ENCODE results near the gene KRT6A.
"Not testable (repeated sequence)": the region's sequence is repeated elsewhere in the genome, so short reads cannot be mapped to it uniquely, and the experiment has no call there.

KRT6A gene

DNA sequence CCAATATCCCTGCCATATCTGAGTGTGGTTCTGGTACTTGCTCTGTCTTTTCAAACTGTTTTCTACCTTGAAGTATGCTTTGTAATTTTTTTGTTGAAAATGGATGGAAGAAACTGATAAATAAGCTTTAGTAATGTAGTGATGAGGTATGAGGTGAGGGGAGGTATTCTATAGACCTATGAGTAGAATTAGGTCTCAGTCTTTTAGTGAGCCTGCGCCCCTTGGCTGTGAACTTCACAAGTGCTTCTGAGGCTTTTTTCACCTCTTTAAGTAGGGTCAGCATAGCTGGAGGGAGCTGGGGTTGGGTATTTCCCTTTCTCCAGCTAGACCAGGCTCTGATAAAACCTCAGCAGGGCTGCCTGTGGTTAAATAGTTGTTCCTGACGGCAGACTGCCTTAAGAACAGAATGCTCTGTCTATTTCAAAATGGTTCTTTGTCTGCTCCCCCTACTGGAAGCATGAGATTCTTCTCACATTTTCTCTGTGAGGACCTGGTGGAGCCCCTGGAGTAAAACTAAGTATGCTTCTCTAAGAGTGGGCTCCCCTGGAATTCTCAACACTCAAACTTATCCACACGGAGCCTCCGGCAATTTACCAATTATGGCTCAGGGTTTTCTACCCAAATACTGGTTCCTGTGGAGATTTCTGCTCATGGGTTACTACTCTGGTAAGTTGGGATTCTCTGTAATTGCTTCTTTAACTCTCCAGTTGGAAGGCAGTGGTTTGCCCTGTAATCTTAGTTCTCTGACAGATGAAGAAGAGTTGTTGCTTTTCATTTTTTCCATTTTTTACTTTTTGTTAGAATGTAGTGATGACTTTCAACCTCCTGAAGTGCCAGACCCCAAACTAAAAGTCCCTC is 14.0 kb upstream of the KRT6A start:
- no peak for DNase-seq (ENCODE audit: extremely low read depth in 1 of 2, low read depth in 1 of 2)

DNA sequence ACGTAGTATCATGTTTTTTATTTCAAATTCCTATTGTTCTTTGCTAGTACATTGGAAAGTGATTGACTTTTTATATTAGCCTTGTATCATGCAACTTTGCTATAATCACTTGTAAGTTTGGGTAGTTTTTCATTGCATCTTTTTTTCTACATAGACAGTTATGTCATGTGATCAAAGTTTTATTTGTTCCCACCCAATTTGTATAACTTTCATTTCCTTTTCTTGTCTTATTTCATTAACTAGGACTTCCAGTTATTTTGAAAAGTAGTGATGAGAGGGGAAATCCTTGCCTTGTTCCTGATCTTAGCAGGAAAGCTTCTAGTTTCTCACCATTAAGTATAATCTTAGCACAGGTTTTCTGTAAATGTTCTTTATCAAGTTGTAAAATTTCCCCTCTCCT is 9.8 kb upstream of the KRT6A start:
- DNase-seq (ENCODE audit: extremely low read depth in 1 of 2, low read depth in 1 of 2), result no peak

DNA sequence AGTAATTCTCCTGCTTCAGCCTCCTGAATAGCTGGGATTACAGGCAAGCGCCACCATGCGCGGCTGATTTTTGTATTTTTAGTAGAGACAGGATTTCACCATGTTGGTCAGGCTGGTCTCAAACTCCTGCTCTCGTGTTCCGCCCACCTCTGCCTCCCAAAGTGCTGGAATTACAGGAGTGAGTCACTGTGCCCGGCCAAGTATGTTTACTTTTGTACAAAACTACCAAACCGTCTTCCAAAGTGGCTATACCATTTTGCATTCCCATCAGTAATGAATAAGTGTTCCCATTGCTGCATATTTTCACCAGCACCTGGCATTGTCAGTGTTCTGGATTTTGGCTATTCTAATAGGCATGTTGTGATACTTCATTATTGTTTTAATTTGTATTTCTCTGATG is 8.4 kb upstream of the KRT6A start:
- DNase-seq (ENCODE audit: extremely low read depth in 1 of 2, low read depth in 1 of 2), result no peak

DNA sequence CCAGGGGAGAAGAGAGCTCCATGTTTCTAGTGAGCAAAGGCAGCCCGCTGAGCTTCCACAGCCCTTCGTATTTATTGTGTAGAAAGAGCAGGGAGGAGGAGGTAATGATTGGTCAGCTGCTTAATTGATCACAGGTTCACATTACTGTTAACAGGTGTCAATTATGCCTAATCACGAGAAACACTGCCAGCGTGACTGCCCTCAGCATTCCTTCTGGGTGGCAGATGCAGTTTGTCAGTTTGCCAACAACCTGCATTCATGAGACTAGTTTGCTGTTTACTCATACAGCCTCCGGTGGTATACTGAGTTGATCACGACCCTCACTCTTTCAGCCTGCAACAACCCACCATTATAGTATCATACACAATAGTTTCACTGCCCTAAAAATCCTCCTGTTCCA is 7.5 kb upstream of the KRT6A start:
- not testable (repeated sequence) for DNase-seq (ENCODE audit: extremely low read depth in 1 of 2, low read depth in 1 of 2)

DNA sequence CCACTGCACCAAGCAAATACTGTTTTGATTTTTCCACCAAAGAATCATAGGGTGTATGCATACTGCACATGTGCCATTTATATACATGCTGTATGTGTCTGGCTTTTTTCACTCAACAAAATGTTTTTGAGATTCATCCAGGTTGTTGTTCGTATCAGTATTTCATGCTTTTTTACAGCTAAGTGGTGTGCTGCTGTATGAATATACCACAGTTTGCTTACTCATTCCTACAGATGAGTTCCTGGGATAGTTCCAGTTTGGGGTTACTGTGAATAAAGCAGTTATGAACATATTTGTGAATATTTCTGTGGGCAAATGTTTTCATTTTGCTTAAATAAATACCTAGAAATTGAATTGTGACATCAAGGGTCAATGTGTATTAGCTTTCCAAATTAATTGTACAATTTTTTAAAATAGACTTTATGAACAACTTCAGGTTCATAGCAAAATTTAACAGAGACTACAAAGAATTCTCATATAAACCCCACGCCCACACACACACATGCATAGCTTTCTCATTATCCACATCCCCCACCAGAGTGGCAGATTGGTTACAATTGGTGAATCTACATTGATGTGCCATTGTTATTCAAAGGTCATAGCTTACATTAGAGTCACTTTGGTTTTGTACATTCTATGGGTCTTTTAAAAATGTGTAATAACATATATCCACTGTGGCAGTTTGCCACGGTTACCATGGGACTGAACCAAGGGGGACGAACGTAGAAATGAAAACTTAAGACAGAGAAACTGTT is 6.9 kb upstream of the KRT6A start:
- DNase-seq (ENCODE audit: extremely low read depth in 1 of 2, low read depth in 1 of 2), result no peak

DNA sequence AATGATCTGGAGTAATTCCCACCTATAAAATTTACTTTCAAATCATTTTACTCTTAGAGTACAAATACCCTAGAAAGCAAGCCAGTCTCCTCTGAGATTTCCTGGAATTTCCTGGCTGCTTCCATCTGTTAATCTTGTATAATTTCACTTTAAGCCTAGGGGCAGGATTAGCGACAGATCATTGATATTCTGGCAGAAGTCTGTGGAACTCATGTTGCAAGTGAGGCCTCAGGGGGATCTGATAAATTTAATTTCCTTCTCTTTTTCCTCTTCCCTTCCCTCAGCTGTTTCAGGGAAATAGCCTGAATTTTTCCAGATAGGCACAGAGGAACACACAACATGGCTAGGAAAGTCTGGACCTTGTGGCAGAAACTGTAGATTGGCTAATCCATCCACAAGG is 5.9 kb upstream of the KRT6A start:
- DNase-seq (ENCODE audit: extremely low read depth in 1 of 2, low read depth in 1 of 2), result no peak

DNA sequence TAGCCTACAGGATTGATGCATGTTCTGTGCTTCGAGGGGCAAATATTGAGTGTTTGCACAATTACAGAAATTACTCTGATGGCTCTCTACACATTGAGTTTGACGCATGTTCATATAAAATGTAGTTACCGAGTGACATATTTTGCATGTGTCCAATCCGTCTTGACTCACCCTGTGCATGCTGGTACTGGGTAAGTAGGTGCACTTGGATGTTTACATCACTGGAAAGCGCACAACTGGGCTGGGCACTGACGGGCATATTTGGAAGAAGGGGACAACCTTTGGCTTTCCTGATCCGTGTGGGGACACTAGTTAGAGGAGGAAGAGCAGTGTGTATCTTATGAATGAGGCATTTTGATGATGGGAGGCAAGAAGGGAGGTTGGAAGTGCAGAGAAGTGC is 4.9 kb upstream of the KRT6A start:
- no peak for DNase-seq (ENCODE audit: extremely low read depth in 1 of 2, low read depth in 1 of 2)

DNA sequence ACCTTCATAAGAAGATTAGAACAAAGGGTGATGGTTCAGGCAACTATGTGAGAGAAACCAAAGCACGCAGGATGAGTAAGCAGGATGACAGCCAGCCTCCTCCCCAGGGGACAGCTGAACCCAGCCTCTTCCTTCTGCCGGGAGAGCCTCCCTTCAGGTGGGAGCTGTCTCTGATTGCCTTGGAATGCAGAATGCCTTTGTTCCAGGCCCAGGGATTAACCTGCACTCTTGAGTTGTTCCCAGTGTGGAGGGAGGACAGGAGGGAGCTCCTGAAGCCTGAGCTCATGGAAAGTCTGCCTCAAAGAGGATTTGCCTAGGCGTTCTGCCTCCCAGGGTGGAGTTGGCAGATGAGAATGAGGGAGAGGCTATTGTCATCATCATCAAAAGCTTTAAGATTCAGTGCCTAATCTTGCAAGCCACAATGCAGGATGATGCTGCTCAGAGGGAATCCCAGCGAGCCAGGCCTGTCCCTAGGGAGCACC is 3.6 kb upstream of the KRT6A start:
- DNase-seq (ENCODE audit: extremely low read depth in 1 of 2, low read depth in 1 of 2), result no peak

DNA sequence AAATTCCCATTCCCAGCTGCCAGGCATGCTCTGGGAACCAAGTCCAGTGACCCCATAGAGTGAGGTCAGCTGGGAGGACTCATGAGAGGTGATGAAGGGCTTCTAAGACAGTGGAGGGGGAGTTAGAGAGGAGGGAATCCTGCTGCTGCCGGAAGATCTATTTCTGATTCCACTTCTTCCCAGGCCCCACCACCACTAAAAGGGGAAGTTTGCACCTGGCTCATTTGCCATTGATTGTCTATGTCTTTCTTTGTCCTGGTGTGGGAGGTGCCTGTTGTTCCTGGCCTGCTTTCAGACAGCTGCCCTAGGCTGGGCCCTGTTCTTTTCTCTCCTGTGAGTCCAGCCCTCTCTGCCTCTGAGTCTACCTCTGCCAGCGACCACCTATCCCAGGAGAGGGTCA is 3.0 kb upstream of the KRT6A start:
- DNase-seq (ENCODE audit: extremely low read depth in 1 of 2, low read depth in 1 of 2), result no peak

DNA sequence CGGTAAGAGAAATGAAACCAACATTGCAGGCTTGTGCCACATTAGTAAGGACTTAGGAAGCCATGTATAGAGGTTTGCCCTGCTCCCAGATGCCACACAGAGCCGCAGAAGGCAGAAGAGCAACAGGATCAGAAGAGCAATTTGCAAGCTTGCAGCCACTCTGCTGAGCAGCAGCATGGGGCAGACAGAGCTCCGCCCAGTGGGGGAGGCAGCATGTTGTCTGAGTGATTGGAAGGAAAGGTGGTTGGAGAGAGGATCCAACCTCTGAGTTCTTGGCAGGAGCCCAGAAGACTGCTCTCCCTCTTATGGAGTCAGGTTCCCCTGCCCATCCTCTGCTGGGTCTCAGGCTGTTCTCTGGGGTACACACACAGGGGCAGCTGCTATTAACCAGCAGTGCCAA is 2.3 kb upstream of the KRT6A start:
- no peak for DNase-seq (ENCODE audit: extremely low read depth in 1 of 2, low read depth in 1 of 2)

DNA sequence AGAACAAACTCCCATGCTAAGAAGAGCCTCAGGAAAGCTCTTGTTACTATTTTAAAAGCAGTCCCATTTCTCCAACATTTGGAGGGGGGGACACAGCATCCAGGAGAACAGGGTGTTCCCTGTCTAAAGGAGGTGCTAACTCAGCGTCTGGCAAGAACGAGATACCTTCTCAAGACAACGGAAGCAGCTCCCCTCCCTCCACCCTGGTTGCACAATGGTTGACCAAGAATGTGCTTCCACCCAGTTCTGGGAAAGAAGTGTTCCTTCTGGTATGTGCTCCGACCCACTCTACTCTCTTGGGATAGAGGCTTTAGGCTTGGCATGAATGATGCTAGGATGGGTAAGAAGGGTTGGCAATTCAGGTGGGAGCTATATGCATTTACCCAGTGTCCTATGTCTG is 1.5 kb upstream of the KRT6A start:
- DNase-seq (ENCODE audit: extremely low read depth in 1 of 2, low read depth in 1 of 2), result no peak

DNA sequence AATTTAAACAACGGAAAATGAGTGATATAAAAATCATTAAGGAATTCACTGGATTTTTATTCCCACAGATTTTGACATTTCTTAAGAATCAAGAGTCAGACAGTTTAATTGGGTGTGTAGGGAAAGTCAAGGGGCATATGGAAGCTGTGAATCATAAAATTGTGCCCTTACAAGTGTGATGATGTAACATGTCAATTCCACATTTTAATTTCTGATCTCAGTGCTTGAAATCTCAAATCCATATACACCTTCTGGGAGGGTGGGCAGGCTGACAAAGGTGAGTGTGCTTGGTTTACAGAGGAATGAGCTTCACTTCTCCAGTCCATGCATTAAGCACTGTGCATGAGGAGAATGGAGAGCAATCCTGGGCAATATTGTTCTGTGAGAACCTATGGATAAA is 1.0 kb upstream of the KRT6A start:
- no peak for DNase-seq (ENCODE audit: extremely low read depth in 1 of 2, low read depth in 1 of 2)

DNA sequence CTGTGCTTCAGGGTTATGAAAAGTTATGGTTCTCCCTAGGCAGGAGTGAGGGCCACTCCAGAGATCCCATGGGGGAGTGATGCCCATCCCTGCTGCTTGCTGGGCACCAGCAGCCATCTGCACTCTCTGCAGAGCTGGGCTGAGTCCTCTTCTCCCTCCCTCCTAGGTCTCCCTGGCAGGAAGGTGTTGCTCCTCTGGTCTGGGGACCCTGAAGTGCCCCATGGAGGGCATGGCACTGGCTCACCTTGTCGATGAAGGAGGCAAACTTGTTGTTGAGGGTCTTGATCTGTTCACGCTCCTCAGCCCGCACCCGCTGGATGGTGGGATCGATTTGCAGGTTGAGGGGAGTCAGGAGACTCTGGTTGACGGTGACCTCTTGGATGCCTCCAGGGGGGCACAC is 652 bp downstream of the KRT6A start:
- not testable (repeated sequence) for DNase-seq (ENCODE audit: extremely low read depth in 1 of 2, low read depth in 1 of 2)

DNA sequence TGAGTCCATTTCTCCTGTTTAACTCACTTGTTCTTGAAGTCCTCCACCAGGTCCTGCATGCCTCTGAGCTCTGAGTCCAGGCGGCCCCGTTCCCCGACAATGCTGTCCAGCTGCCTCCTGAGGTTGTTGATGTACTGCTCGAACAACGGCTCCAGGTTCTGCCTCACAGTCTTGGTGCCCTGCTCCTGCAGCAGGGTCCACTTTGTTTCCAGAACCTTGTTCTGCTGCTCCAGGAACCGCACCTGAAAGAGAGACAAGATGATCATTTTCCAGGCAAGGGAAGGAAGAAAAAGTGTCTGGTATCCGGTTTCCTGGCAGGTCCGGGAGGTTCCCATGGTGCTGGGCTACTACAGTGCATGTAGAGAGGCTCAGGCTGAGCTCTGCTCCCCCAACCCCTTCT is 1.6 kb downstream of the KRT6A start:
- not testable (repeated sequence) for DNase-seq (ENCODE audit: extremely low read depth in 1 of 2, low read depth in 1 of 2)

DNA sequence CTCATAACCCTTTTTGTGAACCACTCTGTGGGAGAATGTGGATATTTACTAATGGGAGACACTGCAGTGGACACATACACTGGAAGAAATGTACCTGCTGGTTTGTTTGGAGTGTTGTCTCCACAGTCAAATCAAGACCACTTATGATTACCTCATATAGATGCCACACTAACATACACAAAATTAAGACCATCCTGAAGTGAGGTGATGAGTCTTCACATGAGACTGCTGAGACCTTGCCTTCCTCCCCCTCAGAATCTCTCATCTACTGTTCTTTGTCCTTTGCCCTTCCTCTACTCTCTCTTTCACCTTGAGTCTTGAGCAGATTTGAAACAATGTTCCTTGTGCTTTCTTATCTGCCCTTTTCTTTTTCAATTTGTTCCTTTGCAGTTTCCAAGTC is 4.3 kb downstream of the KRT6A start:
- DNase-seq (ENCODE audit: extremely low read depth in 1 of 2, low read depth in 1 of 2), result no peak

DNA sequence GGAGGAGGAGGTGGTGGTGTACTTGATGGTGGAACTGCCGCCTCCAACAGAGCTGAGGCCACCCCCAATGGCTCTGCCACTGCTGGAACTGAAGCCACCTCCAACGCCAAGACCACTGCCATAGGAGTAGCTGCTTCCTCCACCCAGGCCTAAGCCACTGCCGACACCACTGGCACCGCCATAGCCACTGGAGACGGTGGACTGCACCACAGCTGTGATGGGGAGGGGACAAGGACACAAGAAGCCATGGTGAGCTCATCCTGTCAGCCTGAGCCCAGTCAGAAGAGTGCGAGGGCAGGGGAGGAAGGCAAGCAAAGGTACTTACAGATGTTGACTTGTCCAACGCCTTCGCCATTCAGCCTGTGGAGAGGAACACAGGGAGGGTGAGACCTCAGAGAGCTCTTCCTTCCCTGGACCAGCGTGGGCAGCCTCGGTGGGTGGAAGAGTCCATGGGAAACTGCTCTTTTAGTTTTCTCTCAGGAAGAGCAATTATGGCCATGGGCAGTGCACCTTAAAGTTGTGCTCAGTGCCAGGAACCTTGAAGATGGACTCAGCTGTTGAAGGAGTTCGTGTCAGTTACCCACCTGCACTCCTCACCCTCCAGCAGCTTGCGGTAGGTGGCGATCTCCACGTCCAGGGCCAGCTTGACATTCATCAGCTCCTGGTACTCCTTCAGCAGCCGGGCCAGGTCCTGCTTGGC is 5.2 kb downstream of the KRT6A start:
- not testable (repeated sequence) for DNase-seq (ENCODE audit: extremely low read depth in 1 of 2, low read depth in 1 of 2)

DNA sequence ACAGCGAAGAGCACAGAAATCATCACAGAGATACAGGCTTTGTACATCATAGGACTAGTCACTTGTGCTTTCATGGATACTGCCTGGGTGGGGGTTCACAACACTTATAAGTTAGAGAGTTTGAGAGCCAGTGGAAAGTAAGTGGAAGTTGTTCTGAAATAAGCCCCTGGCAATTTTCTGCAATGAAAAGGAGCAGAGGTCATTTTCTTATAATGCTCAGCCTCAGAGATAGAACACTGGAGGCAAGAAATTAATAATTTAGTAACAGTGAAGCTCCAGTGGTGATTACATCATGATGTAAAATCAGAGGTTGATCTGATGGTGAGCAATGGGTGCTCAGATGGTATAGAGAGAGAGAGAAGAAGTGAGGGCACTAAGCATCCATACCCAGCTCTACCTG is 5.8 kb downstream of the KRT6A start:
- no peak for DNase-seq (ENCODE audit: extremely low read depth in 1 of 2, low read depth in 1 of 2)

DNA sequence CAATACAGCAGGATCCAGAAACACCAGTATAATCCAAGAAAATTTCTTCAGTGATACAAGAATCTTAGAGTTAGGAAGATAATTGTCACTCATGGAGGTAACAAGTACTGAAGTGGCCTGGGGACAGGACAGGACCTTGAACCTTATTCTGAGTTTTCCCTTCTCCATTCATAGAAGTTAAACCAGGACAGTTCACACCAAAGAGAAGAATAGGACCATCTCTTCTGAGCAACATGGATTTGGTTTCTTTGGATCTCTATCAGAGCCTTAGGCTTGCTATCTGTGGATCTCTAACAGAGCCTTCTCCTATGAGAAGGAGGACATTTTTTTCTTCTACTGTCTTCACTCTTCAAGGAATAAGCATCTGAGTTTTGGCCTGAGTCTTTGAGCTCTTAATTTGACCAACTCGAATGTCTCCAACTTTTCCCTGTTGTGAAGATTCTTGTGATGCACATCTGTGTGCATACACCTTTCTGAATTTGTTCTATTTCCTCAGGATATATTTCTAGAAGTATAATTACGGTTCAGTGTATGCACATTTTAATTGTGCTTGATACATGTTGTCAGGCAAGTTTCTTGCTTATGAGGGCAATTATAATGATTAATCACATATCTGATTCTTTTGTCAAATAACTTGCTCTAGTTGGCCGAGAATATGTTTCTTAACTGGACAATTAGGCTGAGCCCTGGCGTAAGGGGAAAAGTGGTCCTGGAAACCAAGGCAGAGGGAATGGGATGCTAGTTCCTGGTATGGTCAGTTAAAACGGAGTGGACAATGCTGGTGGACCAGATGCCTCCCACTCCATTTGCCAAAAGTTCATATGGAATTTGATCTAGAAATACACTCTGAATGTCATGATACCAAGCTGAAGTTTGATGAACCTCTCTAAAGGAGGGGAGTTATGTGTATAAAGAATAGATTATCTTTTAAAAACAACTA is 6.6 kb downstream of the KRT6A start:
- DNase-seq (ENCODE audit: extremely low read depth in 1 of 2, low read depth in 1 of 2), result no peak

DNA sequence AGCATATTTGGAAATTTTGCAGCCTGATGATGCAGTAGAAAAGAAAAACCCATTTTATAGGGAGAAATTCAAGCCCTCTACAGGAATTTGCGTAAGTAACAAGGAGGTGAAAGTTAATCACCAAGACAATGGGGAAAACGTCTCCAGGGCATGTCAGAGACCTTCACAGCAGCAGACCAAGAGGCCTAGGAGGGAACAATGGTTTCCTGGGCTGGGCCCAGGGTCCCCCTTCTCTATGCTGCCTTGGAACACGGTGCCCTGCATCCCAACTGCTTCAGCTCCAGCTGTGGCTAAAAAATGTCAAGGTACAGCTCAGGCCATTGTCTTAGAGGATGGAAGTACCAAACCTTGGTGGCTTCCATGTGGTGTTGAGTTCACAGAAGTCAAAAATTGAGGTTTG is 13.0 kb downstream of the KRT6A start:
- DNase-seq (ENCODE audit: extremely low read depth in 1 of 2, low read depth in 1 of 2), result no peak

DNA sequence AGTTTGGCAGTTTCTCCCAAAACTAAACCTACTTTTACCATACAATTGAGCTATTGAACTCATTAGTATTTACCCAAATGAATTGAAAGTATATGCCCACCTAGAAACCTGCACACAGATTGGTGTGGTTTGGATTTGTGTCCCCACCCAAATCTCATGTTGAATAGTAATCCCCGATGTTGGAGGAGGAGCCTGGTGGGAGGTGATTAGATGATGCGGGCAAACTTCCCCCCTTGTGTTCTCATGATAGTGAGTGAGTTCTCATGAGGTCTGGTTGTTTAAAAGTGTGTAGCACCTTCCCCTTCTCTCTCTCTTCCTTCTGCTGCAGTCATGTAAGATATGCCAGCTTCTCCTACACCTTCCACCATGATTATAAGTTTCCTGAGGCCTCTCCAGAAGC is 15.4 kb downstream of the KRT6A start:
- DNase-seq (ENCODE audit: extremely low read depth in 1 of 2, low read depth in 1 of 2), result no peak

DNA sequence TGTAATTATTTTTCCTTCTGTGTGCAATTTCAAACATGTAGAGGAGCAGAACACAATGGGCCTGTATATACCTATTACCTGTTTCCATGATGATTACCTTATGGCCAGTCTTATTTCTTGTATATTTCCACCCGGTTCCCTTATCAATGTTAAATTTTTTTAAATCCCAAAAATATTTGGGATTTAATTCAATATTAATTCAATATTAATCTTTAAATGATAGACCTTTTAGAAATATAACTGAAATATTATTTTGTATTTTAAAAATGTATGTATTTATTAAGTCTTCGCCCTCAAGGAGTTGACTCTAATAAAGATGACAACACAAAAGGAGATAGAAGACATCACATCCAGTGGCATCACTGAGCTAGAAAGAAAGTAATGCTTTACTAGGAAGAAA is 18.8 kb downstream of the KRT6A start:
- no peak for DNase-seq (ENCODE audit: extremely low read depth in 1 of 2, low read depth in 1 of 2)

Data from stimulated activated CD8-positive, alpha-beta memory T cell treated with anti-CD3 and anti-CD28 coated beads, Interleukin-7, amount 100 ng/mL, for 48 hours (primary cell).